DOHH2 (cell line): ENCODE results near the gene SYT3.
"Not testable (repeated sequence)": the region's sequence is repeated elsewhere in the genome, so short reads cannot be mapped to it uniquely, and the experiment has no call there.

Source experiments
- H3F3A ChIP-seq: fragments of 200-600 bp; sonication (generic), shearing (Covaris generic); 2 replicates; pipeline ENCODE4 v1.6.0; 2016; ENCODE audit warnings: antibody characterized with exemption, mild to moderate bottlenecking; ENCODE audit not compliant: control insufficient read depth, insufficient read depth
- H3K27ac ChIP-seq: fragments of 200-600 bp; sonication (generic); 2 replicates; pipeline ENCODE4 v1.5.1; 2014; ENCODE audit warnings: low read depth, mild to moderate bottlenecking, low read length, moderate library complexity
- H3K27me3 ChIP-seq: fragments of 200-600 bp; sonication (generic); 2 replicates; pipeline ENCODE4 v1.6.1; 2014; ENCODE audit warnings: mild to moderate bottlenecking, low read length, mixed read lengths; ENCODE audit not compliant: control insufficient read depth
- H3K36me3 ChIP-seq: fragments of 200-600 bp; sonication (generic); 2 replicates; pipeline ENCODE4 v1.6.1; 2014; ENCODE audit warnings: mild to moderate bottlenecking, low read length, moderate library complexity, mixed read lengths; ENCODE audit not compliant: control insufficient read depth
- H3K4me1 ChIP-seq: fragments of 200-600 bp; sonication (generic); 2 replicates; pipeline ENCODE4 v1.6.1; 2014; ENCODE audit warnings: mild to moderate bottlenecking, low read length, mixed read lengths; ENCODE audit not compliant: control insufficient read depth
- H3K4me2 ChIP-seq: fragments of 200-600 bp; sonication (generic); 2 replicates; pipeline ENCODE4 v1.6.0; 2014; ENCODE audit warnings: mild to moderate bottlenecking, low read length, moderate library complexity
- H3K4me3 ChIP-seq: fragments of 200-600 bp; sonication (generic); 2 replicates; pipeline ENCODE4 v1.5.1; 2014; ENCODE audit warnings: mild to moderate bottlenecking, low read length, mixed read lengths
- H3K79me2 ChIP-seq: fragments of 200-600 bp; sonication (generic); 2 replicates; pipeline ENCODE4 v1.6.1; 2014; ENCODE audit warnings: mild to moderate bottlenecking, low read length, mixed read lengths; ENCODE audit not compliant: control insufficient read depth
- H3K9me2 ChIP-seq: fragments of 200-600 bp; sonication (generic); replicated peaks from 2 replicates; pipeline ENCODE4 v1.6.1; 2014; ENCODE audit warnings: mild to moderate bottlenecking, low read length, mixed read lengths; ENCODE audit not compliant: control insufficient read depth
- H3K9me3 ChIP-seq: fragments of 200-600 bp; sonication (generic); 2 replicates; pipeline ENCODE4 v1.6.1; 2014; ENCODE audit warnings: antibody characterized with exemption, low read length, mixed read lengths; ENCODE audit not compliant: control insufficient read depth, insufficient read depth
- H4K20me1 ChIP-seq: fragments of 200-600 bp; sonication (generic); 2 replicates; pipeline ENCODE4 v1.6.0; 2014; ENCODE audit warnings: low read depth, mild to moderate bottlenecking, antibody characterized with exemption, low read length, moderate library complexity; ENCODE audit not compliant: control insufficient read depth, insufficient read depth
- EZH2phosphoT487 ChIP-seq: fragments of 200-600 bp; sonication (generic); IDR thresholded peaks from 2 replicates; pipeline ENCODE4 v1.6.1; 2017; ENCODE audit warnings: borderline replicate concordance, mild to moderate bottlenecking, antibody characterized with exemption, low read length, moderate library complexity, mixed read lengths
- TF ChIP-seq, protein P1 (sequence below): fragments of 200-600 bp; sonication (generic); IDR thresholded peaks from one replicate; pipeline ENCODE4 v1.5.1; 2014; ENCODE audit warnings: antibody characterized with exemption, mild to moderate bottlenecking, low read depth, low read length; ENCODE audit not compliant: poor library complexity, severe bottlenecking

The SYT3 gene

DNA sequence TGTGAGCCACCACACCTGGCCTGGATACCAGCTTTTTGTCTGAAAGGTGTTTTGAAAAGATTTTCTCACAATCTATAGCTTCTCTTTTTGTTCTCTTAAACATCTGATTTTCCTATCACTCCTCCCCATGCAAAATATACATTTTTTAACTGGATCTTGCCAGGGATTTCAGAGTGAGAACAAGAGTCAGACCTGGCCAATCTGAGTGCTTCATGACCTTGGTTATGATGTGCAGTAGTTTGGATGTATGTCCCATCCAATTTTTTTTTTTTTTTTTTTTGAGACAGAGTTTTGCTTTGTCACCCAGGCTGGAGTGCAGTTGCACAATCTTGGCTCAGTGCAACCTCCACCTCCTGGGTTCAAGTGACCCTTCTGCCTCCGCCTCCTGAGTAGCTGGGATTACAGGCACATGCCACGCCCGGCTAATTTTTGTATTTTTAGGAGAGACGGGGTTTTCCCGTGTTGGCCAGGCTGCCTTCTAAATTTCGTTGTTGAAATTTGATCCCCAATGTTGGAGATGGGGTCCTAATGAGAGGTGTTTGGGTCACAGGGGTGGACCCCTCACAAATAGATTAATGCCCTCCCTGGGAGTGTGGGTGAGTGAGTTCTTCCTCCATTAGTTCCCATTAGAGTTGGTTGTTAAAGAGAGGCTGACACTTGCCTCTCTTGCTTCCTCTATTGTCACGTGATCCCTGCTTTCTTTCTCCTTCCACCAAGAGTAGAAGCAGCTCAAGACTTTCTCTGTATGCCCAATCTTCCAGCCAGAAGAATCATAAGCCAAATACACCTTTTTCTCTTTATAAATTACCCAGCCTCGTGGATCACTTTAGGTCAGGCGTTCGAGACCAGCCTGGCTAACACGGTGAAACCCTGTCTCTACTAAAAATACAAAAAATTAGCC lies 26.9 kb downstream of the SYT3 start:
- H3K9me3 ChIP-seq, H3K9me2 ChIP-seq, H3K4me1 ChIP-seq, H3K79me2 ChIP-seq, H3F3A ChIP-seq, H3K4me2 ChIP-seq, H3K4me3 ChIP-seq, H3K27ac ChIP-seq, H3K36me3 ChIP-seq, H3K27me3 ChIP-seq, H4K20me1 ChIP-seq: not testable (repeated sequence)

DNA sequence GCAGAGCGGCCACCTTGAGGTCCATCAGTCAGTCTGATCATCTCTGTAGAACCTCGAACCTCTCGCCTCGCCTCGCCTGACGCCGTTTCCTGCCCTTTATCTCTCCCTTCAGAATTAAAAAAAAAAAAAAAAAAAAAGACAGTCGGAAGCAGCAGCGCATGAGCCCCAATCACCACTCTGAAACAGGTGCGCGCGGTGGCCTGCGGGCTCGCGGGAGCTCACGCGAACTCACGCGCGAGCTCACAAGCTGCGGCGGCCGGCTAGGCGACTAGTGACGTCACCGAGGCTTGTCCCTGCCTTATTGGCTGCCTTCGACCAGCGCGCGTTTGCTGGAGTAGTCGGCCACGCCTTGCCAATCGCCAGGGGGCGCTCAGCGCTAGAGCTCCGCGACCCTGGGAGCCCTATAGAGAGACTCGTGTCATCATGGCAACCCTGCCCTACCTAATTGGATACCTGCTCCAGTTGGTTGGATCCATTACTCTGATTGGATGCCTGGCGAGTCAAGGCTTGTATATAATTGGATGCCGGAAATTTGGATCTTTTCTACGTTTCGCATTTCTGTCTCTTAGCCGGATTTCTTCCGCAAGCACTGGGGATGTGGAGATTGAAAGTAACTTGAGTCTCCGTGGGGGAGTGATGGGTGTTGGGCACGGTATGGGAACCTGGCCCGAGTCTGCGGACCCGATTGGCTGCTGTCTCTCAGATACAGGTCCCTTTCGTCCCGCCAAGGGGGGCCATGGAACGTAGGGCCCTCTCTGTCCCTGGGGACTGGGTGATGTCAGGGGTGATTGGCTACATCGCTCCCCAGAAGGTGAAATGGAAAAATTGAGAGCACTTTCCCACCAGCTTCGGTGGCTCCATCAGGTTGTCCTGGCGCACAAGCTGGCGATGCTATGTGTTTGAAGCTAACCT lies 31.6 kb downstream of the SYT3 start:
- no peak overlapping the region for H3K4me3 ChIP-seq
- TF ChIP-seq, protein P1, sequence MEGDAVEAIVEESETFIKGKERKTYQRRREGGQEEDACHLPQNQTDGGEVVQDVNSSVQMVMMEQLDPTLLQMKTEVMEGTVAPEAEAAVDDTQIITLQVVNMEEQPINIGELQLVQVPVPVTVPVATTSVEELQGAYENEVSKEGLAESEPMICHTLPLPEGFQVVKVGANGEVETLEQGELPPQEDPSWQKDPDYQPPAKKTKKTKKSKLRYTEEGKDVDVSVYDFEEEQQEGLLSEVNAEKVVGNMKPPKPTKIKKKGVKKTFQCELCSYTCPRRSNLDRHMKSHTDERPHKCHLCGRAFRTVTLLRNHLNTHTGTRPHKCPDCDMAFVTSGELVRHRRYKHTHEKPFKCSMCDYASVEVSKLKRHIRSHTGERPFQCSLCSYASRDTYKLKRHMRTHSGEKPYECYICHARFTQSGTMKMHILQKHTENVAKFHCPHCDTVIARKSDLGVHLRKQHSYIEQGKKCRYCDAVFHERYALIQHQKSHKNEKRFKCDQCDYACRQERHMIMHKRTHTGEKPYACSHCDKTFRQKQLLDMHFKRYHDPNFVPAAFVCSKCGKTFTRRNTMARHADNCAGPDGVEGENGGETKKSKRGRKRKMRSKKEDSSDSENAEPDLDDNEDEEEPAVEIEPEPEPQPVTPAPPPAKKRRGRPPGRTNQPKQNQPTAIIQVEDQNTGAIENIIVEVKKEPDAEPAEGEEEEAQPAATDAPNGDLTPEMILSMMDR: peak; percentile 65
- no peak for TF ChIP-seq EZH2phosphoT487
- peak overlapping the region; percentile 27; the same call in 1 of the 2 replicates for H3K4me2 ChIP-seq
- no peaks in the 10 kb centered on the region for H3K9me3 ChIP-seq
- H3K79me2 ChIP-seq: no peaks in the 10 kb centered on the region
- H3K36me3 ChIP-seq: no peaks in the 10 kb centered on the region
- H3K27me3 ChIP-seq: no peaks in the 10 kb centered on the region
- H3K4me1 ChIP-seq: no peaks in the 10 kb centered on the region
- H3K27ac ChIP-seq: no peak overlapping the region
- H3F3A ChIP-seq: no peaks in the 10 kb centered on the region
- H4K20me1 ChIP-seq: no peaks in the 10 kb centered on the region
- no peaks in the 10 kb centered on the region for H3K9me2 ChIP-seq

DNA sequence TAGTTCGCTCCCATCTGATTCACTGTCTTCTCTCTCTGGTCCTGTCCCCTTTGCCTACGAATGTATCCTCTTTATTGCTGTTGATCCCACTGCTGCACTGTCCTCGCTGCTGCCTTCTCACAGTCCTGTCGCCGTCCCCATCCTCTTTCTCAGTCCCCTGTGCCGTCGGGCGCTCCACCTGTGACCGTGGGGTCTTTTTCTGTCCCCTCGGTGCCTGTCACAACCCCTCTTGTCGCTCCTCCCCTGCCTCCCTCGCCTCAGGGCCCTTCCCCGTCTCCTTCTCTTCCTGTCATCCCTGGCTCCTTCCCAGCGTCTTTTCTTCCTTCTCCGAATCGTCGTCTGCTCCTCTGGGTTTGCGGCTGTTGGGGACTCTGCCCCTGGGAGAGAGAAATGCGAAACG lies 32.3 kb downstream of the SYT3 start:
- H4K20me1 ChIP-seq: no peaks in the 10 kb centered on the region
- no peaks in the 10 kb centered on the region for H3K36me3 ChIP-seq
- H3K4me3 ChIP-seq: no peak overlapping the region
- H3K27me3 ChIP-seq: peaks cover 2% of the 10 kb centered on the region; the same call in 1 of the 2 replicates
- H3F3A ChIP-seq: no peaks in the 10 kb centered on the region
- no peaks in the 10 kb centered on the region for H3K9me2 ChIP-seq
- H3K9me3 ChIP-seq: no peaks in the 10 kb centered on the region
- no peaks in the 10 kb centered on the region for H3K79me2 ChIP-seq
- no peaks in the 10 kb centered on the region for H3K4me1 ChIP-seq
- H3K27ac ChIP-seq: no peak overlapping the region
- peak overlapping the region; percentile 27; the same call in 1 of the 2 replicates for H3K4me2 ChIP-seq
- TF ChIP-seq EZH2phosphoT487: no peak
- TF ChIP-seq, protein P1: no peak

DNA sequence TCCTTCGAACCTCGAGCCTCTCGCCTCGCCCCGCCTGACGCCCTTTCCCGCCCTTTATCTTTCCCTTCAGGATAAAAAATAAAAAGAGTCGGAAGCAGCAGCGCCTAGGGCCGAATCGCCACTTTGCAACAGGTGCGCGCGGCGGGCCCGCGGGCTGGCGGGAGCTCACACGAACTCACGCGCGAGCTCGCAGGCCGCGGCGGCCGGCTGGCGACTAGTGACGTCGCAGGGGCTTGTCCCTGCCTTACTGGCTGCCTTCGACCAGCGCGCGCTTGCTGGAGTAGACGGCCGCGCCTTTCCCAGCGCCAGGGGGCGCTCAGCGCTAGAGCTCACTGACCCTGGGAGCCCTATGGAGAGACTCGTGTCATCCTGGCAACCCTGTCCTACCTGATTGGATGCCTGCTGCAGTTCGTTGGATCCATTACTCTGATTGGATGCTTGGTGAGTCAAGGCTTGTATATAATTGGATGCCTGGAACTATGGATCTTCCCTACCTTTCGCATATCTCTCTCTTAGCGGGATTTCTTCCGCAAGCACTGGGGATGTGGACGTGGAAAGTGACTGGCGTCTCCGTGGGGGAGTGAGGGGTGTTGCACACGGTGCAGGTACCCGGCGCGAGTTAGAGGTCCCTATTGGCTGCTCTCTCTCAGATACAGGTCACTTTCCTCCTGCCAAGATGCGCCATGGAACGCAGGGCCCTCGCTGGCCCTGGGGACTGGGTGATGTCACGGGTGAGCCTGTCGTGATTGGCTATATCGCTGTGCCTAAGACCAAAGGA lies 33.4 kb downstream of the SYT3 start:
- H3K27me3 ChIP-seq, H3K4me2 ChIP-seq, H3F3A ChIP-seq, H3K9me2 ChIP-seq, H3K4me3 ChIP-seq, H3K79me2 ChIP-seq, H3K36me3 ChIP-seq, H3K27ac ChIP-seq, H3K4me1 ChIP-seq, H4K20me1 ChIP-seq, H3K9me3 ChIP-seq: not testable (repeated sequence)

DNA sequence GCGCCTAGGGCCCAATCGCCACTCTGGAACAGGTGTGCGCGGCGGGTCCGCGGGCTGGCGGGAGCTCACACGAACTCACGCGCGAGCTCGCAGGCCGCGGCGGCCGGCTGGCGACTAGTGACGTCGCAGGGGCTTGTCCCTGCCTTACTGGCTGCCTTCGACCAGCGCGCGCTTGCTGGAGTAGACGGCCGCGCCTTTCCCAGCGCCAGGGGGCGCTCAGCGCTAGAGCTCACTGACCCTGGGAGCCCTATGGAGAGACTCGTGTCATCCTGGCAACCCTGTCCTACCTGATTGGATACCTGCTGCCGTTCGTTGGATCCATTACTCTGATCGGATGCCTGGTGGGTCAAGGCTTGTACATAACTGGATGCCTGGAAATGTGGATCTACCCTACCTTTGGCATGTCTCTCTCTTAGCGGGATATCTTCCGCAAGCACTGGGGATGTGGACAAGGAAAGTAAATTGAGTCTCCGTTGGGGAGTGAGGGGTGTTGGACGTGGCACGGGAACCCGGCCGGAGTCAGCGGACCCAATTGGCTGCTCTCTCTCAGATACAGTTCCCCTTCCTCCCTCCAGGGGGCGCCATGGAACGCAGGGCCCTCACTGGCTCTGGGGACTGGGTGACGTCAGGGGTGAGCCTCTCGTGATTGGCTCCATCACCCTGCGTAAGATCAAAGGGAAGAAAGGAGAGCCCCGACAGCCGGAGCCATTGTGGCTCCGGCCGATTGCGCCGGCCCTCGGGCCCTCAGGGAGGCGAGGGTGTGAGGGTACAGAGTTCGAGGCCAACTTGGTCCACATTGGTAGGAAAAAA lies 35.2 kb downstream of the SYT3 start:
- H3K9me3 ChIP-seq, H3K4me2 ChIP-seq, H3F3A ChIP-seq, H3K4me1 ChIP-seq, H4K20me1 ChIP-seq, H3K9me2 ChIP-seq, H3K36me3 ChIP-seq, H3K27ac ChIP-seq, H3K4me3 ChIP-seq, H3K79me2 ChIP-seq: not testable (repeated sequence)
- peaks cover 10% of the 10 kb centered on the region; the same call in 1 of the 2 replicates for H3K27me3 ChIP-seq
